T-helper 1 cell treated with Interleukin-12 subunit alpha and Interleukin-12 subunit beta and Interleukin-4 antibody, amounts not matched to agents 30 ng/mL and 1 ng/mL, for 36 hours (primary cell): ENCODE results near the gene TMEM185B. TPM values are rescaled to one million over a fixed set of nuclear protein-coding genes. Genes with fewer than 3 reads are reported as not detected.

Source experiments
- intact Hi-C: fragments of 100-400 bp; cut with micrococcal nuclease; formaldehyde crosslinking; loops from one replicate; pipeline ENCODE4 v1.15.1; 2024
- total RNA-seq: library from RNA; stranded (reverse); gene quantifications from 2 replicates; pipeline ENCODE4 v1.2.3, GENCODE V29; 2022

Gene TMEM185B
- total RNA-seq, 1 donor from 2014 or later, result 41.5 TPM

- intact Hi-C loops, result loop anchor here (1.0 to 2.0 kb wide), 10 partner anchors 20 to 886 kb away; partner anchors contain the start of genes C2orf76, DBI, EPB41L5 and PTPN4
These were observed 29.2 kb upstream of the TMEM185B start, which contains the start of gene RALB for GRCh38 chr2:120252225-120253020. Gene RALB, plus strand, starts transcription at chr2:120252852. Its CDS starts 25,813 bp downstream, at chr2:120278665.

- intact Hi-C loops, result loop anchor here (1.0 to 2.0 kb wide), 10 partner anchors 20 to 885 kb away; partner anchors contain the start of genes C2orf76, DBI, EPB41L5 and PTPN4
These were observed 28.7 kb upstream of the TMEM185B start for GRCh38 chr2:120251880-120252224.

GRCh38 chr2:120251078-120251477 lies 27.9 kb upstream of the TMEM185B start:
- intact Hi-C loops, result no loop called here

GRCh38 chr2:120250640-120251039 lies 27.4 kb upstream of the TMEM185B start:
- intact Hi-C loops, result no loop called here

GRCh38 chr2:120247851-120248250 lies 24.7 kb upstream of the TMEM185B start:
- intact Hi-C loops, result no loop called here

GRCh38 chr2:120246546-120247300 lies 23.5 kb upstream of the TMEM185B start:
- intact Hi-C loops, result no loop called here

- intact Hi-C loops, result no loop called here
These were observed 22.5 kb upstream of the TMEM185B start for GRCh38 chr2:120245520-120246332.

GRCh38 chr2:120244656-120245519 lies 21.7 kb upstream of the TMEM185B start:
- intact Hi-C loops, result no loop called here

- intact Hi-C loops, result no loop called here
These were observed 20.8 kb upstream of the TMEM185B start for GRCh38 chr2:120243875-120244553.

GRCh38 chr2:120243211-120243610 lies 20.0 kb upstream of the TMEM185B start:
- intact Hi-C loops, result no loop called here

- intact Hi-C loops, result no loop called here
These were observed 18.5 kb upstream of the TMEM185B start for GRCh38 chr2:120241684-120242083.

GRCh38 chr2:120240901-120241429 lies 17.8 kb upstream of the TMEM185B start:
- intact Hi-C loops, result no loop called here

GRCh38 chr2:120239488-120240287 lies 16.5 kb upstream of the TMEM185B start:
- intact Hi-C loops, result no loop called here

- intact Hi-C loops, result no loop called here
These were observed 15.7 kb upstream of the TMEM185B start for GRCh38 chr2:120238728-120239487.

- intact Hi-C loops, result no loop called here
These were observed 14.3 kb upstream of the TMEM185B start for GRCh38 chr2:120237491-120237902.

- intact Hi-C loops, result no loop called here
These were observed 13.6 kb upstream of the TMEM185B start for GRCh38 chr2:120236791-120237190.

GRCh38 chr2:120236316-120236715 lies 13.1 kb upstream of the TMEM185B start:
- intact Hi-C loops, result no loop called here

- intact Hi-C loops, result no loop called here
These were observed 12.5 kb upstream of the TMEM185B start for GRCh38 chr2:120235681-120236080.
